NAMALWA (cell line): Measurements from ENCODE around the gene BSN.

Experiments used
- DNase-seq: peaks from one replicate; pipeline ENCODE4 v3.0.0-alpha.2; 2015; ENCODE audit warnings: low spot score

Gene BSN

DNA sequence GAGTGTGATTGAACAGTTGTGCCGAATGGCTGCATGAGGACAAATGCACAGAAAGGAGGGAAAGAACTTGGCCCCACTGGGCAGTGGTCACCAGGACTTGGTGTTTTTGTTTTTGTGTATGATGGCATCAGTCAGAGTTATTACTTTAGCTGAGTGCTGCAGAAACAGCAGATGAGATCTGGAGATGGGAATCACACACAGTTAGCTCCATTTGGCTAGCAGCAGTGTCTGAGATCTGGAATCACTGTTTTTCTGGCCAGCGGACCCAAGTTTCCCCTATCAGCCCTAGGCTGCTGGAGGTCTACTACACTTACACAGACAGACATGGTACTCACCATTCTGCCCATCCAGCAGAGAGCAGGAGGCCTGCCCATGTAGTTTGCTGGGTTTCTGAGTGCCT is 74.0 kb downstream of the BSN start:
- DNase-seq: no peak

DNA sequence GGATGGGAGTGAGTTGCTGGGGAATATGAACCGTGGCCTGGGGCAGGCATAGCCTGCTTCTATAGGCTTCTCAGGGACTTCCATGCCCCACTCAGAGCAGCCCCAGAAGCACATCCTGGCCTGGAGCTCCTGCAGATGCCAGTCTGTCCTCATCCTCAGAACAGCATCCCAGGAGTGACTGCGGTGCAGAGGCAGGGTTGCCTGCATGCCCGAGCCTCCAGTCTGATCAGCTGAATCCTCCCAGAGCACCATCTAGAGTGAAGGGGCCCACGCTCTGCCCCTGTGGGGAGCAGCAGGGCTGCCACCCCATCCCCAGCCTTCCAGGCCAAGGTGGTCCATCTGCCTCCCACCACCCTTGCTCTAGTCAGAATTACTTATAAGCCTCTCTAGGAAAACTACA is 75.2 kb downstream of the BSN start:
- no peak for DNase-seq

DNA sequence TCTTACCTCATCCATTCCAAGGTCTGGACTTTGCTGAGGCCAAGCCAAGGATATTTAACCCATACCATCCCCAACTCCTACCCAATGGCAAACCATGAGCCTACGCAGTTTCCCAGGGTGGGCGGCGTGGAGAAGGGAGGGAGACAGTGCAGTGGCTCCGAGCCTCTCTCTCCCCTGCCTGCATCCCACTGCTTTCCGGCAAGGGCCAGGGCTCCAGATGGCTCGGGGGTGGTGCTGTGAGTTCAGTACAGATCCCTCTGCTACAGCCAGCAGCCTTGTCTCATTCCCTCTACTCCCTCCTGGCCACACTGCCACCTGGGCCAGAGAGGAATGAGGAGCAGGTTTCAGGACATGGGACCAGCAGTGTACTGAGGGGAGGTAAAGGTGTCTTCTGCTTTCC is 75.6 kb downstream of the BSN start:
- no peak for DNase-seq

DNA sequence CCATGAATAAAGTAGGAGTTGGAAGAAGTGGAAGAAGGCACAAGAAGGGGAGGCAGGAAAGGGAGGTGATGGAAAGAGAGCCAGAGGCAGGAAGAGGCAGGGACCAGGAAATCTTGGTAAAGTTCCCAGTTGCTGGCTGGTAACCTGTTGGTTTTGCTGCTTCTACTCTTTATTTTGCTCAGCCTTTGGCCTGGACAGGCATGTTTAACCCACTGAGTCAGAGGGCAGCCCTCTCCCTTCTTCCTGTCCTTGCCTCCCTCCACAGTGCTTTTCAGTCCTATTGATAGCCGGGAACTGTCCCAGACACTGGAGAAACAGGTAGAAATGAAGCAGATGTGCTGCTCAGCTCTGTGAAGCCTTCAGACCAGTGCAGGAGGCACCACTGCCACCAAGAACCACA is 76.5 kb downstream of the BSN start:
- no peak for DNase-seq

DNA sequence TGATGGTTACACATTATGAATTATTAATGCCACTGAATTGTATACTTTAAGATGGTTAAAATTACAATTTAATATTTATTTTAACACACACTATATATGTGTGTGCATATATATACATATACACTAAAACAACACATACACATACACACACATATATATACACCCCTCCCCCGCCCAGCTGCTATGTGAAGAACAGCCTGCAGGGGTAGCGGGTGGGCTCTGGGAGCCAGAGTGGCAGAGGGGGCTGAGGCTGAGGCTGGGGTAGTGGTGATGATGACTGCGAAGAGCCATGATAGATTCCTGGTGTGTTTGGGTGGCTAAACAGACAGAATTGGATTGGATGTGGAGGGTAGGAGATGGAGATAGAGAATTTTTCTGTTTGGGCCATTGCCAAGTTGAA is 80.5 kb downstream of the BSN start:
- no peak for DNase-seq

DNA sequence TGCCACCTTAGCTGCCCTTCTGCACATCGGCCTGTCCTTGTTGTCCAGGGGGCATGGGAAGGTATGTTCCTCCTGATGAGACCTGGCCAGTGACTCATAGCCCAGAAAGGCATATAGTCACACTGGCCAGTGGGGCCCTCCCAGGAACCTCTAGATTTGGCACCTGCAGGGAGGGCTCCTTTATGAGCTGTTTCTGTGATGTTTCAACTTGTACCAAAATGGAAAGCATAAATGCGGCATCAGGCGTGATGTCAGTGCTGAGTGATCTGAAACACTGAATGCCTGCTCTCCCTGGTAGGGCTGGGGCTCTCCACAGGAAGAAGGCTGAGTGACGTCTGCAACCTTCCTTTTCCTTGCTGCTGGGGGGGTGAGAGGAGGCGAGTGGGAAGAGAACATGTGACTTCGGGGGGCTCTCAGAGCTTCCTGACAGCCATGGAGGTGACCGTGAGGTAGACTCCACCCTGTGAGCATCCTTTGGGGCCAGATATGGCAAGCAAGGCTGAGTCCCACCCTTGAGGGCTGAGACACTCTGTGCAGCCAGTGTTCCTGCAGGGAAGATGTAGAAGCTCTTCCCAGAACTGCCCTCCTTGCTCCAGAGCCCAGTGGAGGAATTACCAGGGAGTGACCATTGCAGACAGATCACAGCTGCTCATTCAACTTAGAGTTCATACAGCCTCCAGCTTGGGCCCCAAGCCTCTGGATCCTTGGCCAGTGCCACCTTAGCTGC is 82.8 kb downstream of the BSN start:
- DNase-seq: no peak

DNA sequence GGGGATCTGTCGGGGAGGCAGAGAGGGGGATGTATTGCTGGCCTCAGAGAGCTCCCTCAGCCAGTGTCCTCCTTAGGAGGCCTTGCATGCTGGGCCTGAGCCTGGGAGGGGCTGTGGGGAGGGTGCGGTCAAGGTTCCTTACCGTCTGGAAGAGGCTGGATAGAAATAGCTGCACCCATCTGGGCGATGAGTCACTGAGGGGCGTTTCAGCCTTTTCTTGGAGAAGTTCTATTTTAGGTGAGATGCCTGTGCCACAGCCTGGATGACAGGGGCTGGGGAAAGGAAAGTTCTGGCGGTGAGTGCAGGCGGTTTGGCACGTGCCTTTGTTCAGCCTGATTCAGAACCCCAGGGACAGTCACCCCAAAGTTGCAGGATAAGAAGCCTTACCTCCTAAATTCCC is 84.2 kb downstream of the BSN start:
- DNase-seq: no peak

DNA sequence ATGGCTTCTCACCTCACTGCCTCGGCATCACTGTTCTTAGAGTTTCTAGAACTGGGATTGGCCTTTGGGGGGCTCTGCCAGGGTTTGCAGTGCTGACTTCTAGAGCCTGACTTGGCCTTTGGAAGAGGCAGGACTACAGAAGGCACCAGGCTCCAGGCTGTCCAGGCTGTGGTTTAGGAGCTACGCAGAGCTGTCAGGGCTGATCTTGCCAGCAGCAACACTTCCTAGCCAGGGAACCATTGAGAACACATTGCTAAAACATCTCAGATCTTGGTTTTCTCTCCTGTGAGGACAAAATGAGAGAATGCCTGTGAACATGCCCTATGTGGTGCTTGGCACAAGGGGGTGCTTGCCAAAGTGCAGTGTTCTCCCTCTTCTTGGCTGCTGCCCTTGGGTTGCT is 85.3 kb downstream of the BSN start:
- DNase-seq: no peak

DNA sequence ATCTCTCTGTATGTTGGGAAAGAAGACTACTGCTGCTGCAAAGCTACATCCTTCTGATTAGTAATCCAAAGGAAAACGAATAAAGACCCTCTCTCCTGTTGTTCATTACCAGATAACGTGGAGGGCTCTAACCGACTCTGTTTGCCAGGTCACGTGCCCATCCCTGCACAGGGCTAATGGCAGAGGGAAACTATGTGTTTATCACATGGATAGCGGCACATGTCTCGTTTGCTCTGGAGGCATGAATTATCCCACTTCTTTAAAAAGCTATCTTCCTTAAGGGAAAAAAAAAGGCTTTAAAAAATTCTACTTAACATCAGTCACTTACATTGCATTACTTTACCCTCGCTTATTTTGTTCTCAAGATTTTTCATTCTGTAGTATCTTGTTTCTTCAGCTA is 87.0 kb downstream of the BSN start:
- DNase-seq: no peak

DNA sequence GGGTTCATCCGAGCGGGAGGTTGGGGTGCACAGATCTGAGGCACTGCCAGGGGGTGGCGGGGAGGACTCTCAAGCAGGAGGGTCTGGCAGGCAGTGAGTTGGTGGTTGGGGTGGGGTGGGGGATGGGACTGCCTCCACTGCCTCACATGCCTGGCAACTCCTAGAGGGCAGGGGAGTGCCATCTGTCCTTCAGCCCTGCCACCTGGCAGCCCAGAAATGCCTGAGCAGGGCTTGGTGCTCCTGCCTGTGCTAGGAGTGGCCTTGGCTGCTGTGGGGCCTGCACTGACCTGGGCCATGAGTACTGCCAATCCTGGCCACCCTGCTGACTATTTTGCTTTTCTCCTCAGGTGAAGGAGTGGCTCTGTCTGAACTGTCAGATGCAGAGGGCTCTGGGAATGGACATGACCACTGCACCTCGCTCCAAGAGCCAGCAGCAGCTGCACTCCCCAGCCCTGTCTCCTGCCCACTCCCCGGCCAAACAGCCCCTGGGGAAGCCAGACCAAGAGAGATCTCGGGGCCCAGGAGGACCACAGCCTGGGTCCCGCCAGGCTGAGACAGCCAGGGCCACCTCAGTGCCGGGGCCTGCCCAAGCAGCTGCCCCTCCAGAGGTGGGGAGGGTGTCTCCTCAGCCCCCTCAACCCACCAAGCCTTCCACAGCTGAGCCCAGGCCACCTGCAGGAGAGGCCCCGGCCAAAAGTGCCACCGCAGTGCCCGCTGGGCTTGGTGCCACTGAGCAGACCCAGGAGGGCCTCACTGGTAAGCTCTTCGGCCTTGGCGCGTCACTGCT is 87.8 kb downstream of the BSN start:
- DNase-seq: no peak

DNA sequence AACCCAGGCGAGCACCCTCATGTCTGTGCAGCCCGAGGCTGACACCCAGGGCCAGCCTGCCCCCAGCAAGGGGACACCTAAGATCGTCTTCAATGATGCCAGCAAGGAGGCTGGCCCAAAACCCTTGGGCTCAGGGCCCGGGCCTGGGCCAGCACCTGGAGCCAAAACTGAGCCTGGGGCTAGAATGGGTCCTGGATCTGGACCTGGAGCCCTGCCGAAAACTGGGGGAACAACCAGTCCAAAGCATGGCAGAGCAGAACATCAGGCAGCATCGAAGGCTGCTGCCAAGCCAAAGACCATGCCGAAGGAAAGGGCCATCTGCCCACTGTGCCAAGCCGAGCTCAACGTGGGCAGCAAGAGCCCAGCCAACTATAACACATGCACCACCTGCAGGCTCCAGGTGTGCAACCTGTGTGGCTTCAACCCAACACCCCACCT is 88.5 kb downstream of the BSN start:
- DNase-seq: no peak

DNA sequence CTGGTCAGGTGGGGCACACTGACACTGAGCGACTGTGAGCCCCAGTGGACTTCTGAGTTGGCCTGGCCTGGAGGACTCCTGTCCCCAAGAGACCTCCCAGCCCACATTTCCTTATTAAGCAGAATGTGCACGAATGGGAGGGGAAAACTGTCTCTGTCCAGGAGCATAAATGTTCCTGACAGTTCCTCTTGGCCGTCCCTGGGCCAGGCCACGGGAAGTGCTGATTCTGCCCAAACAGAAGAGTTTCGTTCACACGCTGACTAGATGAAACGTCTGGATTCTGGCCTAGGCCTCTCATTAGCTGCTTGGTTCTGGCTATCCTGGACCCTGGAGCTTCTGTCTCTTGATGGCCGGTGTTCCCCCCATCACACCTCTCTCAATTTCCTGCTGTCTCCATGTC is 90.4 kb downstream of the BSN start:
- DNase-seq: no peak

DNA sequence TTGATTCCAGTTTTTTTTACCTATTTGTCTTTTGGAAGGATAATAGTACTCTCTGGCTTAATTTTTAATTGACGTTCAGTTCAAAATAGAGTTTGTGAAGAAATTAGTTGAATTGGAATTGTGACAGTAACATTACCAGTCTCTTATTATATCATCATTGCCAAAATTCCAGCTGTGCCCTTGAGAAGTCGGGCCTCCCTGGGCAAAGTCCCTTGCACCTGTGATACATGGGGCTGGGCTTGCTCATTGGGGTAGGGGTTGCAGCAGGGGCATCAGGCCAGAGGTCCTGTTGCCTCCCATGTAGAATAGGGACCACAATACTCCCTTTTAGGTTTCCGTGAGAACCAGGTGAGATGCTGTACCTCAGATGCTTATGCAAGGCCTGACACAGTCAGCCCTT is 92.0 kb downstream of the BSN start:
- no peak for DNase-seq

DNA sequence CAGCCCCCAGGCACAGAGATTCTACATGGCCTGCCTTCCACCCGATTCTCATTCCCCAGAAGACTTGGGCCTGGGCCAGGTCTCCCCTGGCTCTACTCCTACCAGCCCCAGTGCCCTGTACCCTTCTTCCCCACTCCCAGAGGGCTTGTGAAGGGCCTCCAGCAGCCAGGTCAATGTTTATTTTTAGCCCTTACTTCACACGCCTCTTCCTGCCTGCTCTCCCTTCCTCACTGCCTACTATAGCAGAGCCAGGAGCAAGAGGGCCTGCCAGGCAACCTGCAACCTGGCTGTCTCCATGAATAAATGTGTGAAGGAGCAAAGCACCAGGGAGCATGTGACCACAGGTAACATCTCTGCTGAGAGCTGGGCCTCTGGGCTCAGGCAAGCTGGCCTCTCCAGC is 93.5 kb downstream of the BSN start:
- no peak for DNase-seq

DNA sequence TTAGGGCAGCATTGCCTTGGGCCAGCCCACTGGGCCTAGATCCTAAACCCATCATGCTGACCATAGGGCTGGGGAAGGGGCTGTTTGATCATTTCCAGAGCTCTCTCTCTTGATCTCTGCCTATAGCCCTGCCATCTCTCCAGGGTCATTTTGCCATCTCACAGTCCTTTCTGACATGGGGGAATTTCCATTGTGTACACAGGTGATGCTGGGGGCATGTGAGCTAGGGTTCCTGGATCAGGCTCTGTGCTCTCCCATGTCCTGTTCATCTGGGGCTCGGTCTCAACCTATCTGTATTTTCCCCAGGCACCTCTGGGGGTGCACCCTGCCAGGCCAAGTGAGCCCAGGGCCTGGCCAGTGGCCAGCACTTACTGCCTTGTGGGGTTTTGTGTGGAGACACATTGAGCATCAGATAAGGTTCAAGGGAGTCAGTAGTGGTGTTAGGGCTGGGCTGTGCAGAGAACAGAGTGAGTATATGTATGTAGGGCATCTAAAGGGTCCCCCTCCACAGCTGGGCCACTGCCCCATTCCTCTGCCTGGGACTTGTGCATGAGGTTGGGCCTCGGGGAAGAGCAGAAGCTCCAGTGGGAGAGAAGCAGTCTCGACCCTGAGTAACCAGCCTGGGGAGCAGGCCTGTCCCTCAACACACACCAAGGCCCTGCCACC is 94.2 kb downstream of the BSN start:
- no peak for DNase-seq

DNA sequence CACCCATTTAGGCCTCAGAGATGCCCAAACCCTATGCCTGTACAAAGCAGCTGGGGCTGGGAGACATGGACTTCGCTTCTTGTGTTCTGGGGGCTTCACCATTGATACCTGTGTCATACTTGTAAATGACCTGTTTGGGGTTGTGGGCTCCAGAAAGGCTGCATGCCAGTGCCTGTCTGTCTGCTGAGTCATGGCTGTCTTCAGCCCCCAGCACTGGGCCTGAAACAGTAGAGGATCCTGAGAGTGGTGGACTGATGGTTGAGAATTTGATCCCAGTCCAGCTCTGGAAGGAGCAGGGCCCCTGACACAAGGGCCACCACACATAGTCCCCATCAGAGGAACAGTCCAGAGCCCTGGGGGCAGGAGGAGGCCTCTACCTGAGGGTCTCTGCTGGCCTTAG is 95.3 kb downstream of the BSN start:
- no peak for DNase-seq

DNA sequence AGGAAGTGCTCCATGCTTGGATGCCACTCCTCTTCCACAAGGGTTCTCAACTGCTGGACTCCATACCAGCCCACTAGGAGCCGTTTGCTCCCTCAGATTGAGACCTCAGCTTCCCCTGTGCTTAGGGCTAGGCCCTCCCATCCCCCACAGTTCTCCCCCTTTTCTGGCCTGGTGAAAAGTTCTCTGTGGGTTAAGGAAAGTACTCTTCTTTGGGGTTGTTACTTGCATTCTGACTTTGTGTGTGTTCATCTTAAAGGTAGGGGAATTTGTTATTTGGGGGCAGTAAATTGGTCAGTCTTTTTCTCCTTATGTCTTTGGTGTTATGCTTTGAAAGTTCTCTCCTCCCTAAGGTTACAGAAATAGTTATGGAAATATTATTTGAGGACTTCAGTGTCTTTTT is 95.9 kb downstream of the BSN start:
- no peak for DNase-seq

DNA sequence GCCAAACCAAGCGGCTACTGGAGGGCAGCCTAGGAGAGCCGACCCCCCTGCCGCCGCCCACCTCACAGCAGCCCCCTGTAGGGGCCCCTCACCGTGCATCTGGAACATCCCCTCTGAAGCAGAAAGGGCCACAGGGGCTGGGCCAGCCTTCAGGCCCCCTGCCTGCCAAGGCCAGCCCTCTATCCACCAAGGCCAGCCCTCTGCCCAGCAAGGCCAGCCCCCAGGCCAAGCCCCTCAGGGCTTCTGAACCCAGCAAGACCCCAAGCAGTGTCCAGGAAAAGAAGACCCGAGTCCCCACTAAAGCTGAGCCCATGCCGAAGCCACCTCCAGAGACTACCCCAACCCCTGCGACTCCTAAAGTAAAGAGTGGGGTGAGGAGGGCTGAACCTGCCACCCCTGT is 96.4 kb downstream of the BSN start:
- no peak for DNase-seq

DNA sequence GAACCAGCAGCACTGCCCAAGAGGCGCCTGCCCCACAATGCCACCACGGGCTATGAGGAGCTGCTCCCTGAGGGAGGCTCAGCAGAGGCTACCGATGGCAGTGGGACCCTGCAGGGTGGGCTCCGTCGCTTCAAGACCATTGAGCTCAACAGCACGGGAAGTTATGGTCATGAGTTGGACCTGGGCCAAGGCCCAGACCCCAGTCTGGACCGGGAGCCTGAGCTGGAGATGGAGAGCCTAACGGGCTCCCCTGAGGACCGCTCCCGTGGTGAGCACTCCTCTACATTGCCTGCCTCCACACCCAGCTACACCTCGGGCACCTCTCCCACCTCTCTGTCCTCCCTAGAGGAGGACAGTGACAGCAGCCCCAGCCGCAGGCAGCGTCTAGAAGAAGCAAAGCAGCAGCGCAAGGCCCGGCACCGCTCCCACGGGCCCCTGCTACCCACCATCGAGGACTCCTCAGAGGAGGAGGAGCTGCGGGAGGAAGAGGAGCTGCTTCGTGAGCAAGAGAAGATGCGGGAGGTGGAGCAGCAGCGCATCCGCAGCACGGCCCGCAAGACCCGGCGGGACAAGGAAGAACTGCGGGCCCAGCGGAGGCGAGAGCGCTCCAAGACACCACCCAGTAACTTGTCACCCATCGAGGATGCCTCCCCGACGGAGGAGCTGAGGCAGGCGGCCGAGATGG is 98.1 kb downstream of the BSN start:
- no peak for DNase-seq

DNA sequence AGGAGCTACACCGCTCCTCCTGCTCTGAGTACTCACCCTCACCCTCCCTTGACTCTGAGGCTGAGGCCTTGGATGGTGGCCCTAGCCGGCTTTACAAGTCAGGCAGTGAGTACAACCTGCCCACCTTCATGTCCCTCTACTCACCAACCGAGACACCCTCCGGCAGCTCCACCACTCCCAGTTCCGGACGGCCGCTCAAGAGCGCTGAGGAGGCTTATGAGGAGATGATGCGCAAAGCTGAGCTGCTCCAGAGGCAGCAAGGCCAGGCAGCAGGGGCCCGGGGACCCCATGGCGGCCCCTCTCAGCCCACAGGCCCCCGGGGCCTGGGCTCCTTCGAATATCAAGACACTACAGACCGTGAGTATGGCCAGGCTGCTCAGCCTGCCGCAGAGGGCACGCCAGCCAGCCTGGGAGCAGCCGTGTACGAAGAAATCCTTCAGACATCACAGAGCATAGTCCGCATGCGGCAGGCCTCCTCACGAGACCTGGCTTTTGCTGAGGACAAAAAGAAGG is 98.7 kb downstream of the BSN start:
- no peak for DNase-seq

DNA sequence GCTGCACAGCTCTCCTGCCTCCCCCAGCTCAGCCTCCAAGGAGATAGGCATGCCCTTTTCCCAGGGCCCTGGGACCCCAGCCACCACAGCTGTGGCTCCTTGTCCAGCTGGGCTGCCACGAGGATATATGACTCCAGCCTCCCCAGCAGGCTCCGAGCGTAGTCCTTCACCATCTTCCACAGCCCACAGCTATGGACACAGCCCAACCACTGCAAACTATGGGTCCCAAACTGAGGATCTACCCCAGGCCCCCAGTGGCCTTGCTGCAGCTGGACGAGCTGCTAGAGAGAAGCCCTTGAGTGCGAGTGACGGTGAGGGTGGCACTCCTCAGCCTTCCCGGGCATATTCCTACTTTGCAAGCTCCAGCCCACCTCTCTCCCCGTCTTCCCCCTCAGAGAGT is 99.3 kb downstream of the BSN start:
- DNase-seq: no peak

DNA sequence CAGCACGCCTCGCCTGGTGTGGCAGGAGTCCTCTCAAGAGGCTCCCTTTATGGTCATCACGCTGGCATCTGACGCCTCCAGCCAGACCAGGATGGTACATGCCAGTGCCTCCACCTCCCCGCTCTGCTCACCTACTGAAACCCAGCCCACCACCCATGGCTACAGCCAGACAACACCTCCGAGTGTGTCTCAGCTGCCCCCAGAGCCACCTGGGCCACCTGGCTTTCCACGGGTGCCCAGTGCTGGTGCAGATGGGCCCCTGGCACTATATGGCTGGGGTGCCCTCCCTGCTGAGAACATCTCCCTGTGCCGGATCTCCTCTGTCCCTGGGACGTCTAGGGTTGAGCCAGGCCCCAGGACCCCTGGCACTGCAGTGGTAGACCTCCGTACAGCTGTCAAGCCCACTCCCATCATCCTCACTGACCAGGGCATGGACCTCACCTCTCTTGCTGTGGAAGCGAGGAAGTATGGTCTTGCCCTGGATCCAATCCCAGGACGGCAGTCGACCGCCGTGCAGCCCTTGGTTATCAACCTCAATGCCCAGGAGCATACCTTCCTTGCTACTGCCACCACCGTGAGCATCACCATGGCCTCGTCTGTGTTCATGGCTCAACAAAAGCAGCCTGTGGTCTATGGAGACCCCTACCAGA is 100.0 kb downstream of the BSN start:
- no peak for DNase-seq
